ENCODE measurements around the gene HOTAIR. TPM values are rescaled to one million over a fixed set of nuclear protein-coding genes. Genes with fewer than 3 reads are reported as not detected.
A peak's percentile ranks its signal among the peaks of the same experiment; 100 is the strongest.

Gene HOTAIR
- total RNA-seq, 1 donor from 2014 or later, result not detected

GRCh38 chr12:53937099-53937498 lies 37.7 kb downstream of the HOTAIR start:
- Mint-ChIP-seq H3K9me3 (ENCODE audit: unreplicated experiment) (peaks cover 26% of the 10 kb centered on the region), H3K27me3 (ENCODE audit: low read depth, unreplicated experiment) (peaks cover 91% of the 10 kb centered on the region), H3K36me3 (ENCODE audit: low read depth, unreplicated experiment) (no peaks in the 10 kb centered on the region), H3K4me3 (ENCODE audit: unreplicated experiment) (no peak overlapping the region), H3K4me1 (ENCODE audit: low read depth, unreplicated experiment) (no peaks in the 10 kb centered on the region), H3K27ac (ENCODE audit: unreplicated experiment) (no peak overlapping the region)
- Histone ChIP-seq H3K27ac (ENCODE audit: low read depth, low read length) (no peak overlapping the region), H3K9ac (ENCODE audit: low read length) (no peak overlapping the region), H3K36me3 (ENCODE audit: insufficient read depth, low read length) (no peaks in the 10 kb centered on the region), H2AFZ (ENCODE audit: low read depth, low read length) (no peak overlapping the region), H3K27me3 (ENCODE audit: insufficient read depth, low read length) (peaks cover 90% of the 10 kb centered on the region), H3K4me3 (ENCODE audit: insufficient read depth, low read depth, low read length) (no peak overlapping the region), H3K9me3 (ENCODE audit: insufficient read depth, low read depth, low read length) (no peaks in the 10 kb centered on the region), H4K20me1 (ENCODE audit: insufficient read depth, low read length) (no peaks in the 10 kb centered on the region), H3K4me2 (ENCODE audit: low read length) (no peak overlapping the region), H3K4me1 (ENCODE audit: insufficient read depth, low read length) (peaks cover 2% of the 10 kb centered on the region), H3K79me2 (ENCODE audit: insufficient read depth, low read length) (no peaks in the 10 kb centered on the region)
- no peak for DNase-seq (ENCODE audit: low read depth)
- no peak for TF ChIP-seq CTCF (IDR thresholded peaks at IDR 0.05; ENCODE audit: insufficient read depth, low read depth, low read length)
- TF ChIP-seq EZH2 (IDR thresholded peaks at IDR 0.05; ENCODE audit: insufficient read depth, low read length), result no peak
- no peak for FAIRE-seq

GRCh38 chr12:53935383-53936341 lies 39.1 kb downstream of the HOTAIR start:
- DNase-seq (ENCODE audit: low read depth) (no peak), FAIRE-seq (no peak)
- Histone ChIP-seq H3K4me1 (ENCODE audit: insufficient read depth, low read length) (peaks cover 2% of the 10 kb centered on the region), H3K4me2 (ENCODE audit: low read length) (peak overlapping the region; percentile 46), H3K27me3 (ENCODE audit: insufficient read depth, low read length) (peaks cover 91% of the 10 kb centered on the region), H3K9me3 (ENCODE audit: insufficient read depth, low read depth, low read length) (no peaks in the 10 kb centered on the region), H2AFZ (ENCODE audit: low read depth, low read length) (no peak overlapping the region), H3K27ac (ENCODE audit: low read depth, low read length) (no peak overlapping the region), H3K36me3 (ENCODE audit: insufficient read depth, low read length) (no peaks in the 10 kb centered on the region), H3K9ac (ENCODE audit: low read length) (no peak overlapping the region), H3K79me2 (ENCODE audit: insufficient read depth, low read length) (no peaks in the 10 kb centered on the region), H4K20me1 (ENCODE audit: insufficient read depth, low read length) (no peaks in the 10 kb centered on the region), H3K4me3 (ENCODE audit: insufficient read depth, low read depth, low read length) (no peak overlapping the region)
- no peaks in the 10 kb centered on the region for H3K4me1 Mint-ChIP-seq (ENCODE audit: low read depth, unreplicated experiment)
- peak overlapping the region; percentile 58 for H3K4me3 Mint-ChIP-seq (ENCODE audit: unreplicated experiment)
- H3K27me3 Mint-ChIP-seq (ENCODE audit: low read depth, unreplicated experiment), result peaks cover 92% of the 10 kb centered on the region
- no peak for TF ChIP-seq CTCF (IDR thresholded peaks at IDR 0.05; ENCODE audit: insufficient read depth, low read depth, low read length)
- peak; percentile 54 for TF ChIP-seq EZH2 (IDR thresholded peaks at IDR 0.05; ENCODE audit: insufficient read depth, low read length)
- no peak overlapping the region for H3K27ac Mint-ChIP-seq (ENCODE audit: unreplicated experiment)
- H3K36me3 Mint-ChIP-seq (ENCODE audit: low read depth, unreplicated experiment), result peaks cover 3% of the 10 kb centered on the region
- H3K9me3 Mint-ChIP-seq (ENCODE audit: unreplicated experiment), result peaks cover 27% of the 10 kb centered on the region

DNA sequence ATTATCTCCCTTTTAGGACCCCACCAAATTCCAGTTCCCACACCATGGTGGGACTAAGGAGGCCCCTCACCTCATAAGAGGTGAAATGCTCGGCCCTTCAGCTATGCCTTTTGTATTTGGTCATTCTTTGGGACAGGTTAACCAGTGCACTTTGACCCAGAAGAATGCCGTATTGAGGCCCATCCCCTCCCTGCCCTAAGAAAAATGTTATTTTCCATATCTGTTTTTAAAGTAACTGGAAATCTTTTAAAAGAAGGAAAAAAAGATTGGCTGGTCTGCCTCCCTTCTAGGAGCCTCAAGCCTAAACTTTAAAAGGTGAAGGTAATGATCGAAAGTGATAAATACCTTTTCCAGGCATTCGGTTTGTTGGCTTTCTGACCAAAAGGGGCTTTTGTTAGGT lies 41.8 kb downstream of the HOTAIR start:
- FAIRE-seq (no peak), DNase-seq (ENCODE audit: low read depth) (no peak)
- H3K4me1 ChIP-seq (ENCODE audit: insufficient read depth, low read length), result peaks cover 2% of the 10 kb centered on the region
- peaks cover 98% of the 10 kb centered on the region for H3K27me3 ChIP-seq (ENCODE audit: insufficient read depth, low read length)
- no peak overlapping the region for H3K27ac ChIP-seq (ENCODE audit: low read depth, low read length)
- TF ChIP-seq CTCF (IDR thresholded peaks at IDR 0.05; ENCODE audit: insufficient read depth, low read depth, low read length), result no peak
- H4K20me1 ChIP-seq (ENCODE audit: insufficient read depth, low read length), result no peaks in the 10 kb centered on the region
- no peaks in the 10 kb centered on the region for H3K79me2 ChIP-seq (ENCODE audit: insufficient read depth, low read length)
- no peaks in the 10 kb centered on the region for H3K36me3 ChIP-seq (ENCODE audit: insufficient read depth, low read length)
- no peak overlapping the region for H3K4me3 ChIP-seq (ENCODE audit: insufficient read depth, low read depth, low read length)
- no peak overlapping the region for H3K9ac ChIP-seq (ENCODE audit: low read length)
- no peak overlapping the region for H3K4me2 ChIP-seq (ENCODE audit: low read length)
- peaks cover 3% of the 10 kb centered on the region for H3K36me3 Mint-ChIP-seq (ENCODE audit: low read depth, unreplicated experiment)
- no peak overlapping the region for H3K4me3 Mint-ChIP-seq (ENCODE audit: unreplicated experiment)
- H3K27ac Mint-ChIP-seq (ENCODE audit: unreplicated experiment), result no peak overlapping the region
- H3K27me3 Mint-ChIP-seq (ENCODE audit: low read depth, unreplicated experiment), result peaks cover 97% of the 10 kb centered on the region
- peaks cover 34% of the 10 kb centered on the region for H3K9me3 Mint-ChIP-seq (ENCODE audit: unreplicated experiment)
- H3K4me1 Mint-ChIP-seq (ENCODE audit: low read depth, unreplicated experiment), result no peaks in the 10 kb centered on the region
- peaks cover 3% of the 10 kb centered on the region for H3K9me3 ChIP-seq (ENCODE audit: insufficient read depth, low read depth, low read length)
- H2AFZ ChIP-seq (ENCODE audit: low read depth, low read length), result no peak overlapping the region

Data from astrocyte (in vitro differentiated cells and primary cell).